NCI-H2227 treated with DMSO at 0.1 percent for 48 hours (cell line): ENCODE measurements around the gene MYO1F.
"Not testable (repeated sequence)": the region's sequence is repeated elsewhere in the genome, so short reads cannot be mapped to it uniquely, and the experiment has no call there.

ENCODE experiments used
- DNase-seq: peaks from one replicate; lab custom pipeline; 2025; lab: John Stamatoyannopoulos, UW

Gene MYO1F

DNA sequence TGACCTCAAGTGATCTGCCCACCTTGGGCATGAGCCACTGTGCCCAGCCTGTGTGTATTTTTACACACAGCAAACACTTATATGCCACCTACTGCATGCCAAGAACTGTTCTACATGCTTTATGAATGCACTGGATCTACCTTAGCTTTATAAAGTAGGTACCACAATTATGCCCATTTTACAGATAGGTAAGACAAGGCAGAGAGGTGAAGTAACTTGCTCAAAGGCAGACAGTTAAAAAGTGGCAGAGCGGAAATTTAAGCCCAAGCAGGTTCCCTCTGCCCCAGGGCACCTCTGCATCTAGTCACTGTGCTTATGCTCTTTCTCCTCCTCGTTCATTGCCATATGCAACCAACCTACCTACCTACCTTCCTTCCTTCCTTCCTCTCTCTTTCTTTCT, 22.8 kb upstream of the MYO1F start:
- no peak for DNase-seq

DNA sequence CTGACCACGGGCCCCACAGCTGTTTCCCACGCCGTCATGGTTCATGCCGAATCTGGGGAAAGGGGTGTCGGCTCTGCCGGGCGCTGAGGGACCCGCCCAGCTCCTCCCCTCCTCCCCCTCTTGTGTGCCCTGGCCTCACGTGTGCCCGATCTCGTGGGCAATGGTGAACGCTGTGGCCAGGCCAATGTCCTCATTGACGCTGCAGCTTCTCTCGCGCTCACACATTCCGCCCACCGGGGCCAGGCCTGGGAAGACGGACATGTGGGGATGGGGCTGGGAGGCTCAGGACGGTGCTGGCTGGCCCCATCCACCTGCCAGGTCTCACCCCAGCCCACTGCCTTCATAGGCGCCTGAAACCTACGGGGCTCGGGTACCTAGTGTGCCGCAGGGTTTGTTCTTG, 18.9 kb upstream of the MYO1F start:
- DNase-seq, result no peak

GRCh38 chr19:8595651-8596050, 18.4 kb upstream of the MYO1F start:
- DNase-seq, result no peak

- no peak for DNase-seq
Measured at GRCh38 chr19:8593931-8594330, 16.7 kb upstream of the MYO1F start.

DNA sequence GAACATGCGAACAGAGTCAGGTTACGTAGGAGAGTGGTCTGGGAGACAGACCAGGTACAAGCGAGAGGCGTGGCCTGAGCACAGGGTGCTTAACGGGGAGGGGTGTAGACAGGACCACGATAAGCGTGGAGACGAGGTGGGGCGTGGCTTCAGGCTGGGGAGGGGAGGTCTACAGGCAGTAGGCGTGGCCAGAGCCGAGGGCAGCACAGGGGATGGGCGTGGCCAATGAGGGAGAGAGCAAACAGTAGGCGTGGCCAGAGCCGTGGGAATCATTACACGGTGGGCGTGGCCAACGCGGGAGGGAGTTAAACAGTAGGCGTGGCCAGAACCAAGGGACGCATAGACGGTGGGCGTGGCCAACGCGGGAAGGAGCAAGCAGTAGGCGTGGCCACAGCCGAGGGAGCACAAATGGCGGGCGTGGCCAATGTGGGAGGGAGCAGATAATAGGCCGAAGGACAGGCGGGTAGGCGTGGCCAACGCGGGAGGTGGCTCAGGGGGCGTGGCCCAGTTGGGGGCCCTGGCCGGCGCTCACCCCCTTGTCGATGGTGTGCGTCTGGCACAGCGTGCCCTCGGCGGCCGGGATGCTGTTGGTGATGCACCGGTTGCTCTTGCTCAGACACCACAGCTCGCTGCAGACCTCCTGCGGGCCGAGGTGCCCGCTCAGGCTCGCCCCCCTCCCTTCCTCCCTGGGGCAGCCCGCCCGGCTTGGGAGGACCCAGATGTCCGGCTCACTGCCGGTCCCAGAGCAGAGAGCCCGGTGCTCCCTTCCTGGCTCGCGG, 15.2 kb upstream of the MYO1F start:
- DNase-seq, result peak; percentile 94

GRCh38 chr19:8589177-8589714, 12.0 kb upstream of the MYO1F start:
- DNase-seq, result no peak

DNA sequence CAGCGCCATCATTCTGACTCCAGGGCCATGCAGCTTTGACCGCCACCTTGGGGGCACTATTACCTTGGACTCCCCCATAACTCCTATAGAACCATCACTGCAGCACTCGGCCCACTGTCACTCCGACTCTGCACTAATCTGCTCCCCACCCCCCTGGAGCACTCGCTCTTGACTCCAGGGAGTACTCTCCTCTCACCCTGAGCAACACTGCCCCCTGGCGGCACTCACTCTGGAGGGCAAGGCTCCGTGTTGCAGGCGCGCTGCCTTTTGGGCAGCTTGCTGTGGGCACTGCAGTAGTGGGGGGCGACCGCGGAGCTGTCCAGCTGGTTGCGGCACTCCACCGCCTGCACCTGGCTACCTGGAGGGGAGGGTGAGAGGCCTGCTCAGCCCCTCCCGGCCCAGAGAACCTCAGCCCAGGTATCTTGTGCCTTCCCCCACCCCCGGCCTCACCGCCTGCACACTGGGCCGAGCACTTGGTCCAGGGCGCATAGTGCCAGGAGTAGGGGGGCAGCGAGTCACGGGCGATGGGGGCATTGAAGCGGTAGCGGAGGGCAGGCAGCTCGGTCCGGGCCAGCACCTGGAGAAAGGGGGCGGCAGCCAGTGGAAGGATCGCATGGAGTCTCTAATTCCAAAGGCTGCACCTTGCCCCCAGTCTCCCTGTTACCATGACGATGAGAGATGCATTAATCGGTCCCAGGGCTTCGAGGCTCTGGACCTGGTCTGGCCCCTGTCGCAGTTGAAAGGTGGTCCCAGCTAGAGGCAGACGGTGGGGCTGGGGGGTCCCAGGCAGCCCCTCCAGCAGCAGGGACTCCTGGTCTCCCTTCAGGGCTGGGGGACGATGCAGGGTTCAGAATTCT, 8.9 kb upstream of the MYO1F start:
- peak; percentile 3 for DNase-seq

GRCh38 chr19:8584965-8585893, 8.0 kb upstream of the MYO1F start:
- DNase-seq, result peak; percentile 3

DNA sequence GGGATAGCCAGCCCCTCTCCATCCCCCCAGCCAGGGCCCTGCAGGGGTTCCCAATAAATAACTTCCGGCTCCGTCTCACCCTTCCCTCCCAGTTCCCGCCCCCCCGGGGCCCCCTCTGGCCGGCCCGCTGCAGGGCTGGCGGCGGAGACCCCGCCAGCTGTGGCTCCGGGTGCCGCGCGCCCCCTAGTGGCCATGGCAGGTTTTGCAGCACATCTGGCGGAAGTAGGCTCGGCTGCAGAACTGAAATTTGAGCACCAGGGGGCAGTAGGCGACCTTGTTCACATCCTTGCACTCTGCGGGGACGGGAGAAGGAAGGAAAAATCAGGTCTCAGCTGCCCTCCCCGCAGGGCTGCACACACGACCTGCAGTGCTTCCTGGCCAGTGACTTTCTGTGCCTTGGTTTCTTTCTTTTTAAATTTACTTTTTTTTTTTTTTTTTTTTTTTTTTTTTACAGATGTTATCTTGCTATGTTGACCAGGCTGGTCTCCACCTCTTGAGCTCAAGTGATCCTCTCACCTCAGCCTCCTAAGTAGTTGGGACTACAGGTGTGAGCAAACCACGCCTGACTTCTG, 3.6 kb upstream of the MYO1F start:
- peak; percentile 30 for DNase-seq

DNA sequence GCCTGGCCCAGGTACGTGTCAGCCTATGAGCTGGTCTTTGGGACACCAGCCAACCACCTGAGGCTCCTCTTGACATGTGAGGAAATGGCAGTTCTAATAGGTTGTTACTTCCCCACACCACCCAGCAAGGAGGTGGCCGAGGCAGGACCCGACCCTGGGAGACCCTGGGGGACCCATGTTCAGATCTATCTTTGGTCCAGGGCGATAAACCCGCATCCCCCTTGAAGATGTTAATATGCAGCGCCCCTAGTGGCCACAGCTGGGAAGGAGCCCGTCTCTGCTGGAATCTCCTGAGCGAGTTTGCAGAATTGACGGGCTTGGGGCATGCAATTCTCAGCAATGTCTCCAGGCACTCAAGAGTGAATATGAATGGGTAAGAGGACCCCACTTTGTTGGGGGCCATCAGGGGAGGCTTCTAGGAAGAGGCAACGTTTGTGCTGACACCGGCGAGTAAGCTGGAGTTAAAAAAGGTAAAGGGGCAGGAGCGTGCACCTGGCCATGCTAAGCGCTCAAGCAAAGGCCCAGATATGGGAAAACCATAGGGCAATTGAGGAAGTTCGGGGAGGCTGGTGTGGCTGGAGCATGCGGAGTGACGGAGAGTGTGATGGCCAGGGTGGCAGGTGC, 1.5 kb upstream of the MYO1F start:
- peak; percentile 17 for DNase-seq

GRCh38 chr19:8577741-8578140, 499 bp upstream of the MYO1F start:
- DNase-seq, result no peak

DNA sequence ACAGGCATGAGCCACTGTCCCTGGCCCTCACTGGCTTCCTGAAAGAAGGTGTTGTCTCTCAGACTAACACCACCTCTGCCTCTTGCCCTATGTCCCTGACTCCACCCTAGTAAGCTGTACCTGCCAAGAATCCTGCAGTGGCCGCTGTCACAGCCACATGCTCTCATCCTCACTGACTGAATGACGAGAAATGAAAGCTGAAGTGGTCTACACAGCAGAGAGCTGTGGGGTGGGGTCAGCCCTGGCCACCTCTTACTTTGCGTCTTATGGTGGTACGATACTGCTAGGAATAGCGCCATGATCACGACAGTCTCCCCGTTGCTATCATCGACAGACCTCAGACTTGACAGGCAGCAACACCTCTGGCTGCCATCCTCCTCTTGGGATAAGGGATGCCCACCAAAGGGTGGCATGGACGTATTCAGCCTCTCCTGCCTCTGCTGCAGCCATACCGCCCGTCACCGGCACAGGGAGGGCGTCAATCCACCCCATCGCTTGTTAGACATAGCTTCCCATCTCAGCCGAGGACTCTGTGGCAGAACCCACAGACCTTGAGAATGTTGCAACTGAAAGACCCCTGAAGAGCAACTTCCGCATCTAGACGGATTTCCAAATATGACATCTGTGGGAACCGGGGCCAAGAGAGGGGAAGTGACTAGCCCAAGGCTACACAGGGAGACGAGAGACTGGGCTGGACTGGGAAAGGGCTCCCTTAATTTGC, 809 bp downstream of the MYO1F start:
- no peak for DNase-seq

GRCh38 chr19:8575467-8575997, 1.7 kb downstream of the MYO1F start:
- no peak for DNase-seq

GRCh38 chr19:8574619-8574922, 2.7 kb downstream of the MYO1F start:
- DNase-seq, result not testable (repeated sequence)

GRCh38 chr19:8573316-8573715, 3.9 kb downstream of the MYO1F start:
- DNase-seq, result no peak

- DNase-seq, result no peak
Measured at GRCh38 chr19:8571006-8571411, 6.2 kb downstream of the MYO1F start.

GRCh38 chr19:8569066-8569771, 8.0 kb downstream of the MYO1F start:
- no peak for DNase-seq

DNA sequence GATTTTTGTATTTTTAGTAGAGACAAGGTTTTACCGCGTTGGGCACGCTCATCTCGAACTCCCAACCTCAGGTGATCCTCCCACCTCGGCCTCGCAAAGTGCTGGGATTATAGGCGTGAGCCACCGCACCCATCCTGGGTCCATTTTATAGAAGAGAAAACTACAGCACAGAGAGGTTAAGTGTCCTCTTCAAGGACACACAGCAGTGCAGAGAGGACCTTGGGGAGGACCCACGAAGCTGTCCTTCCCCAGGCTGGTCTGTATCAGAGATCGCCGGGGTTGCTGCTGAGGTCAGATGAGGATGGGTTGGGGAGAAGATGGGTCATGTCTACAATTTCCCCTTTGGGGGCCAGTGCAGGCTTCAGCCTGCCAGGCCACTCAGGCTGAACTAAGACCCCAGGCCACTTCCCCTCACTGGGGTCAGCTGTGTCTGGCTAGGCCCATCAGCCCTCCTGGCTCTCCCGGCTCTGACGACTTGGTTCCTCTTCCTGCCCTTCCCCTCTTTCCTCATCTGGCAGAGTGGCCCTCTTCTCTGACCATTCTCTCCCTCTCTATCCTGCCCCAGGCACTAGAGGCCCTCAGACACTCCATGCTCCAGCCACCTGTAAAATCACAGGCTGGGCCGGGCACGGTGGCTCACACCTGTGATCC, 9.6 kb downstream of the MYO1F start:
- DNase-seq, result no peak

- DNase-seq, result no peak
Measured at GRCh38 chr19:8566855-8567254, 10.4 kb downstream of the MYO1F start.
